Measurements from ENCODE around the gene ZC2HC1B.
"Not testable (repeated sequence)": the region's sequence is repeated elsewhere in the genome, so short reads cannot be mapped to it uniquely, and the experiment has no call there.

The ZC2HC1B gene, protein sequence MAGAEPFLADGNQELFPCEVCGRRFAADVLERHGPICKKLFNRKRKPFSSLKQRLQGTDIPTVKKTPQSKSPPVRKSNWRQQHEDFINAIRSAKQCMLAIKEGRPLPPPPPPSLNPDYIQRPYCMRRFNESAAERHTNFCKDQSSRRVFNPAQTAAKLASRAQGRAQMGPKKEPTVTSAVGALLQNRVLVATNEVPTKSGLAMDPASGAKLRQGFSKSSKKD

DNA sequence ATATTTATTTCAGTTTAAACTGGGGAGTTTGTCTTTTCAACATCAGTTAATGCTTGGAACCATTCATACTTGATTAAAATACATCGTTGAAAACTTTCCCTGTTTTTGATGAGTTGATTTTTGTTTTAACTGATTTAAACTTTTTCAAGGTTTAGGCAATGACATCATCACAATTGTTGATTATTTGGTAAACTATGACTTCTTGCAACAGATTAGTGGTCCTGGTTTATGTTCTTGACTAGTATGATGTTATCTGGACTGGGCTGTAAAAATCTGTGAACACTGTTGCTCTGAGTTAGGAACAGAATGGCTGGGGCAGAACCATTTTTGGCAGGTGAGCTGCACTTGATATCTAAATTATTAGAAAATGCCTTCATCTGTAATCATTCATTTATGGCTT, at the start of gene ZC2HC1B:
Gene ZC2HC1B, plus strand, starts transcription at position 241 of the 400 bp plus-strand sequence. Its CDS starts 66 bp downstream, at position 307.
- no peak for DNase-seq

DNA sequence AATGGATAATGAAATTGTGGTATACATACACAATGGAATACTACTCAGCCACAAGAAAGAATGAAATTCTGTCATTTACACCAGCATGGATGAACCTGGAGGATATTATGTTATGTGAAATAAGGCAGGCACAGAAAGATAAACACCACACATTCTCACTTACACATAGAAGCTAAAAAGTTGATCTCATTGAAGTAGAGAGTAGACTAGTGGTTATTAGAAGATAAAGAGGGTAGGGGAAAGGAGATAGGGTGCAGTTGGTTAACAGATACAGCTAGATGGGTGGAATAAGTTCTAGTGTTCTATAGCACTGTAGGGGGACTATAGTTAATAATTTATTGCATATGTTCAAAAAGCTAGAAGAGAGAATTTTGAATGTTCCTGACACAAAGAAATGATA, 46.7 kb upstream of the ZC2HC1B start:
- DNase-seq = no peak

DNA sequence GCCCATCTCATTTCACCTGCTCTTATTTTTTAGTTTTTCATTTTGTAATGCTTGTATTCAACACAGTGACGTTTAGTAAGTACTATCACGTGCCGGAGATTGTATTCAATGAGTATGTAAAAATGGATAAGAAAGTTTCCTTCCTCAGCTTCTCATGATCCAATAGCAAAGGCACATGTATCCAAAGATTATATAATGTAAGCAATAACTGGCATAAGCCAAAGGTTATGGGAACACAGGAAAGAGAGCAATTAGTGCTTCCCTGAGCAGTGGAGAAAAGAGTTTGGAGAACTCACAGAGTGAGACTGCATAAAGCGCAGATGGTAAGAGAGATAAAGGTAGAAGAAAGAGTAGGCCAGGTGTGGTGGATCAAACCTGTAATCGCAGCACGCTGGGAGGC, 42.9 kb upstream of the ZC2HC1B start:
- DNase-seq = no peak

DNA sequence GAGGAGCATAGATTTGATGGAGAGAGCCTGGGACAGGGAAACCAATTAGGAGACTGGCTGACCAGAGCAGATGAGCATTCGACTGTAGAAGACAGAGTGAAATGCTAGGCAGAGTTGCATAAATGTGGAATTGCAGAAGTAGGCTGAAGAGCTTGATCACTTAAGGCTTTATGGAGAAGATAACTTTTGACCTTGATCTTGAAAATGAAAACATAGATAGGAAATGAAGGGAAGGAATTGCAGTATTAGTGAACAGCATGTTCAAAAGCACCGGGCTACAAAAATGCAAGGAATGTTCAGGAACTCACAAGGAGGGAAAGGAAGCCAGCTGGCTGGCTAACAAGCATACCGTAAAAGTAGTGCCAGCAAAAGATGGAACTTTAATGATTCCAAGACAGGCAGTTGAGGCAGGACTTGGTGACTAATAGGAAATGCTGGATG, 41.7 kb upstream of the ZC2HC1B start:
- DNase-seq = no peak

DNA sequence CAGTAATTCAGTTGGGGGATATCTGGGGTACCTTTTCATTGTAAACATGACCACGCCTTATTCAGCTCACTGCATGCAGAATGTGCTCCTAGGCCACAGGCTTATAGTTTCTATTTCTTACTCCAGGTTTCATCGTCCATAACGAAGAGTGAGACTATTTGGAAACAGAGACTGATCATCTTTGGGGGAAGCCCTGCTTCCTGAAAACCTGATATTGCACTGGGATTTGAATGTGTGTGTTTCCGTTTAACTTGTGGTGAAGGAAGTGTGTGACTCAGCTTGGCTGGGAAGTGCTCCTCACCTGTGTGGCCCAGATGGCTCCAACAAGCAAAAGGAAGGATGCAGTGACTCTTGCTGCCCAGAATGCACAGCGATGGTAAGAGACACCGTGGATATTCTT, 40.7 kb upstream of the ZC2HC1B start:
- DNase-seq = no peak

DNA sequence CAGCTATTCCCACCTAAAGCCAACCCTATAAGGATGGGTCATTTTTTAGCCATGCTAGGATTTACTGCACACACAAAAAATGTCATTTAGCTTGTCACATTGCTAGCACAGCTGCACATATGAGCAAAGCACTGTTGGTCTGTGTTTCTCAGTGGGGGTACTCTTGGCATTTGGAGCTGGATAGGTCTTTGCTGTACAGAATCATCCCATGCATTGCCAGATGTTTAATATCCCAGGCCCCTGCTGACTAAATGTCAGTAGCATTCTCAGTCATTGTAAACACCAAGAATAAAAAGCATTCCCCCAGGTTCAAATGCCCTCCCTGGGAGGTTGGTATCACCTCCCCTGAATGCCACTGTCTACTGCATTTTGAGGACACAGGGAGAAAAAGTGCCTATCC, 35.7 kb upstream of the ZC2HC1B start:
- DNase-seq = no peak

DNA sequence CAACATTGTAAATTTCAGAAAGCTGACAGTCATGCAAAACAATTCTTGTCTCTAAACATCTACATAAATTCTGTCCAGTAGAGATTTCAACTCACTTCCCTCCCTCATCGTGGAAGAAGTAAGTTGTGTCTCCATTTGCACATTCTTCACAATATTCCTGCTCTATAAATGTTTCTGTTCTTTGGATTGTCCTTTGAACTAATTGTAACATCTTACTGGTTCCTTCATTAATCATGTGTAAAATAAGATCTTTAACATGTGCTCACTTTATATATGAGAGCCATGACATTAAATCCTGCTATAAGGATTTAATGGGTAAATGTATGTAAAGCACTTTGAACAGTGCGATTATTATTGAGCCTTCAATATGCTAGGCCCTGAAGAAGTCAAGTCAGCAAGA, 28.1 kb upstream of the ZC2HC1B start:
- DNase-seq = no peak

DNA sequence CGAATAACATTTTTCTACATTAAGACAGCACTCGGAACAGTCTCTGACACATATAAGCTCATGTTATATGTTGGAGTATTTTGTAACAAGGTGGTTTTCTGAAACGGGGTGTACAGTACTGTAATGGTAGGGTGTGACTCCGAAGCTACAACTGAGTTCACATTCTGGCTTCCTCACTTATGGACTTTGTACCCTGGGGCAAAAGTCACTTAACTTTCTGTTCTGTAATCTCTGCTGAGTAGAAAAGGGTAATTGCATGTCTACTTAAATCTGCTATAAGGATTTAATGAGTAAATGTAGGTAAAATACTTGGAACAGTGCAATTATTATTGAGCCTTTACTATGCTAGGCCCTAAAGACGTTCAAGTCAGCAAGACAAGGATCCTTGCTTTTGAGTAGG, 25.9 kb upstream of the ZC2HC1B start:
- no peak for DNase-seq

DNA sequence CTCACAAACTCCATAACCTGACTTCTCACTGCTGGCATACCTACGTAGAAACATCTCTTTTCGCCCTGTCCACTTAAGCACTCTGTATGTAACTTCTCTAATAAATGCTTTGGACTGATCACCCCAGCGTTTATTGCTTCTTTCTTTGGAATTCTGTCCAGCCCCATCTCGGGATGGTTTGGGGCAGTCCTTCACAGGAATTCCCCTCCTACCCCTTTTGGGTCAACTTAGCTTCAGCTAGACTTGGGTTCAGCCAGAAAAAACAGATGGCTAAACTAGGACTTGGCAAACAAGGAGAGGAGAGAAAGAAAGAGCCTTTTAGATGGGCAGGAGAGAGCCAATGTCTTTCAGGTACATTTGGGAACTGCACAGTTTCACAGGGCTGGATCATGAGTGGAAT, 25.1 kb upstream of the ZC2HC1B start:
- DNase-seq = no peak

DNA sequence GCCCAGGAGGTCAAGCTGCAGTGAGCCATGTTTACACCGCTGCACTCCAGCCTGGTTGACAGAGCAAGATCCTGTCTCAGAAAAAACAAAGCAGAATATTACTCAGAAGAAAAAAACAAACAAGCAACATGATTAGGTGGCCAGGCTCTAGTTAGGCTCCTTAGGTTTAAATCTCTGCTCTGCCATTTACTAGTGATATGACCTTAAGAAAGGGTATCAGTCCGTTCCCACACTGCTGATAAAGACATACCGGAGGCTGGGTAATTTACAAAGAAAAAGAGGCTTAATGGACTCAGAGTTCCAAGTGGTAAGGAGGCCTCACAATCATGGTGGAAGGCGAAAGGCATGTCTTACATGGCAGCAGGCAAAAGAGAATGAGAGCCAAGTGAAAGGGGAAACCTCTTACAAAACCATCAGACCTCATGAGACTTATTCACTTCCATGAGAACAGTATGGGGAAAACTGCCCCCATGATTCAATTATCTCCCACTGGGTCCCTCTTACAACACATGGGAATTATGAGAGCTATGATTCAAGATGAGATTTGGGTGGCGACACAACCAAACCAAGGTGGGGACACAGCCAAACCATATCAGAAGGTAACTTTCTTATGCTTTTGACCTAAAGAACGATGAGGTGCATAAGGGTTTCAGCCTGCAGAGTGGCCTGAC, 23.5 kb upstream of the ZC2HC1B start:
- peak; percentile 41 for DNase-seq

DNA sequence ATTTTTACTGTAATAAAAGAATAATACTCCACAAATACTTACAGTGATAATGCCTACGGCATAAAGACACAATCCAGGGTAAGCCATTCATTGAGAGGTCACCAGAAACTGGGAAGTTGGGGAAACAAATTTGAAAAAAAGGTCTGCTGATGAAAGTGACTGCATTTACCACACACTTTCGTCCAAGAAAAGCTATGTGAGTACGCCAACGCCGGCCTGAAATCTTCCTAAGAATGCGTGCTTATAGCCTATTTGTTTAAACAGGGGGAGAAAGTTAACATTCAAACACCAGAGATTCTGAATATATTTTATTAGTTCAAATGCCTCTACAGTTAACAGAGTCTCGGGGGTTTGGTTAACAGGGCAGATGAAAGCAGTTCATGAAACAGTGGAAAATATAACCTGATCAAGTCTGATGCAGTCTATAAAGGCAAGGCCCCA, 21.8 kb upstream of the ZC2HC1B start:
- peak; percentile 45 for DNase-seq

DNA sequence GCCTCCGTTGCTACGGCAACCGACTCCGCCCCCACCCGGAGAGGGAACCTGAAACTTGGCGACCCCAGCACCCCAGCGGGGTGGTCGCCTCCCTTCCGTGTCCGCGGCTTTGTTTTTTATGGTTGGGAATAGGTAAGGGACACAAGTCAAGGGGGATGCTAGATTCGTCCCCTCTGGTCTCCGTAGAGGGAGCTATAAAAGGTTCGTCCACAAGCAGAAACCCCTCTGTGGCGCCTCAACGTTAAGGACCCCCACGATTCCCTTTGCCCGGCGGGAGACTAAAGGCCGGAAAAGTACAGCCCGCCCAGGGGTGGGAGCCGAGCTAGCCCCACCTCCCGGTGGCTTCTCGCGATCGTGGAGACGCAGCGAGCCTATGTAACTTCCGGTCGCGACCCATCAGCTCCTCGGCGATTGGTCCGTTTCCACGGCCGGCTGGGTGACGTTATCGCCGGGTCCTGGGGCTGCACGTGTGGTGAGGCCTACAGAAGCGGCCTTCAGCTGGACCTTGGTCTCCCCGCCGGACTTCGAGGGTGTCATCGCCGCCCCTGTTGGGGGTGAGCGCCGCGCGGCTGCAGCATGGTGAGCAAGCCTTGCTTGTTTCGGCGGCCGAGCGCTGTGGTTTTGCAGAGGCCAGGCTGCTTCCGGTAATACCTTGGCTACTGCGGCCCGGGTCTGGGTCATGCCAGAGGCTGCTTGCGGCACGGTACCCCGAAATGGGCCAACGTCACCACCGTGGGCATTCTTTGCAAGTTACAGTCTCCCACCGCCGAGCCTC, 21.2 kb upstream of the ZC2HC1B start, which contains the start of gene LTV1:
Gene LTV1, plus strand, starts transcription at position 437 of the 775 bp plus-strand sequence. Its CDS starts 140 bp downstream, at position 577.
- DNase-seq = peak; percentile 97

DNA sequence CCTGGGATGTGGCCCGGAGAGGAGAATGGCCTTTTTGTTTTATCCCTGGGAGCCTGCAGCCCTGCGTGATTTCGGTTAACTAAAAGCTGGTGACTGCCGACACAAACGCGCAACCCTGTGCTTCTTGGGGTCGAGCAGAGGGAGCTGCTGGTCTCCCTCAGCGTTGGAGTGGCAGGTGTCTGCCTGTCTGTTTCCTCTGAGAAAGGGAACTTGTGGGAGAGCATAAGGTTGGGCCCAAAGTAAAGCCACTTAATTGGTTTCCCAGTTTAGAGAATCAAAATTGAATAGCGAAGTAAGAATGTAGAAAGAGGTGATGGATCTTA, 20.6 kb upstream of the ZC2HC1B start:
- DNase-seq = peak; percentile 15

DNA sequence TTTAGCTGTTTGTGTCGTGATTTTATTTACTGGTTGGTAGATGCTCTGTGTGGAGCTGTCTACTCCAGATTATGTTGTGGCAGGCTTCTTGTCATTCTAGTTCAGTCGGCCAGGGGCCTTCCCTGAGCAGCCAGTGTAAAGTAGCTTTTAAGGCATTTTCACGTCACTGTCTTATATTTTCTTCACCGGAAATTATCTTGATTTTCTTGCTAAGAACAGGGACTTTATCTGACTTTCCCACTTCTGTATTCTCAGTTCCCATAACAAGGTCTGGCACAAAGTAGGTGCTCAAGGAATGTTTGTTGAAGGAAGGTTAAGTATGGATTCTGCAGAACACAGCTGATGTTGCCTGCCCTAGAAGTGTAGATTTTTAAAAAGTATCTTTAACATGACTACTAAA, 20.3 kb upstream of the ZC2HC1B start:
- peak; percentile 24 for DNase-seq

DNA sequence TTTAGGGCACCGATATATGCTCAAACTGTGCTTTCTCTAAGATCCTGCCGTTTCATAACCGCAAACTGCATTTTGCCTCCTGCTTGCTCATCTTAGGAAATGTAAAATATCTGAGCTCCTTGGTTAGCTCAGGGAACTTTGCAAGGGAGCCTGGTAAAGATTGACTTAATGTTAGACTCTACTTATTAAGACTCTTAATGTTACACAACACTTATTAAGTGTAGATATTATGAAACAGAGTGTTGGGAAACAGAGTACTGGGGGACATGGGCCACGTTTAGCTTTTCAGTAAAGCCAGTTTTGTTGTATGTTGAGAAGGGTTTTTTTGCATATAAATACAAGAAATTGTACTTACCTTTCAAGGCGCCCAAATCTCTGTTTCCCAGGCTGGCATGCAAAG, 19.2 kb upstream of the ZC2HC1B start:
- peak; percentile 4 for DNase-seq

DNA sequence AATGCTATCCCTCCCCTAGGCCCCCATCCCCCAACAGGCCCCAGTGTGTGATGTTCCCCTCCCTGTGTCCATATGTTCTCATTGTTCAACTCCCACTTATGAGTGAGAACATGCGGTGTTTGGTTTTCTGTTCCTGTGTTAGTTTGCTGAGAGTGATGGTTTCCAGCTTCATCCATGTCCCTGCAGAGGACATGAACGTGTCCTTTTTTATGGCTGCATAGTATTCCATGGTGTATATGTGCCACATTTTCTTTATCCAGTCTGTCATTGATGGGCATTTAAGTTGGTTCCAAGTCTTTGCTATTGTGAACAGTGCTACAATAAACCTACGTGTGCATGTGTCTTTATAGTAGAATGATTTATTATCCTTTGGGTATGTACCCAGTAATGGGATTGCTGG, 12.6 kb upstream of the ZC2HC1B start:
- DNase-seq = not testable (repeated sequence)

DNA sequence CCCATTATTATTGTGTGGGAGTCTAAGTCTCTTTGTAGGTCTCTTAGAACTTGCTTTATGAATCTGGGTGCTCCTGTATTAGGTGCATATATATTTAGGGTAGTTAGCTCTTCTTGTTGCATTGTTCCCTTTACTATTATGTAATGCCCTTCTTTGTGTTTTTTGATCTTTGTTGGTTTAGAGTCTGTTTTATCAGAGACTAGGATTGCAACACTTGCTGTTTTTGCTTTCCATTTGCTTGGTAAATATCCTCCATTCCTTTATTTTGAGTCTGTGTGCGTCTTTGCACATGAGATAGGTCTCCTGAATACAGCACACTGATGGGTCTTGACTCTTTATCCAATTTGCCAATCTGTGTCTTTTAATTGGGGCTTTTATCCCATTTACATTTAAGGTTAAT, 9.2 kb upstream of the ZC2HC1B start:
- DNase-seq = not testable (repeated sequence)

DNA sequence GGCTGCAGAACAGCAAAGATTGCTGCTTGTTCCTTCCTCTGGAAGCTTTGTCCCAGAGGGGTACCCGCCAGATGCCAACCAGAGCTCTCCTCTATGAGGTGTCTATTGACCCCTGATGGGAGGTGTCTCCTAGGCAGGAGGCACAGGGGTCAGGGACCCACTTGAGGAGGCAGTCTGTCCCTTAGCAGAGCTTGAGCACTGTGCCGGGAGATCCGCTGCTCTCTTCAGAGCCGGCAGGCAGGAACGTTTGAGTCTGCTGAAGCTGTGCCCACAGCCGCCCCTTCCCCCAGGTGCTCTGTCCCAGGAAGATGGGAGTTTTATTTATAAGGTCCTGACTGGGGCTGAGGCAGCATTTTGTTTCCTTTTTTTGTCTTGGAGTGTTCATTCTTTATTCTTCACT, 7.5 kb upstream of the ZC2HC1B start:
- DNase-seq = not testable (repeated sequence)

DNA sequence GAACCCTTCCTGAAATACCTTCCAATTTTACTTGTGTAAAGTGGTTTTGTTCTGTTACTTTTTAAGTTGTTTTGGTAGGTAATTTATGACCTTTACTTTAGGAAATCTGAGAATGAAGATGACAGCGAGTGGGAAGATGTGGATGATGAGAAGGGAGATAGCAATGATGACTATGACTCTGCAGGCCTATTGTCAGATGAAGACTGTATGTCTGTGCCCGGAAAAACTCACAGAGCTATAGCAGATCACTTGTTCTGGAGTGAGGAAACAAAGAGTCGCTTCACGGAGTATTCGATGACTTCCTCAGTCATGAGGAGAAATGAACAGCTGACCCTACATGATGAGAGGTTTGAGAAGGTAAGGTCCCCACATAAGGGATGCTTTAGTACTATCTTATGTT, 6.6 kb upstream of the ZC2HC1B start:
- no peak for DNase-seq

DNA sequence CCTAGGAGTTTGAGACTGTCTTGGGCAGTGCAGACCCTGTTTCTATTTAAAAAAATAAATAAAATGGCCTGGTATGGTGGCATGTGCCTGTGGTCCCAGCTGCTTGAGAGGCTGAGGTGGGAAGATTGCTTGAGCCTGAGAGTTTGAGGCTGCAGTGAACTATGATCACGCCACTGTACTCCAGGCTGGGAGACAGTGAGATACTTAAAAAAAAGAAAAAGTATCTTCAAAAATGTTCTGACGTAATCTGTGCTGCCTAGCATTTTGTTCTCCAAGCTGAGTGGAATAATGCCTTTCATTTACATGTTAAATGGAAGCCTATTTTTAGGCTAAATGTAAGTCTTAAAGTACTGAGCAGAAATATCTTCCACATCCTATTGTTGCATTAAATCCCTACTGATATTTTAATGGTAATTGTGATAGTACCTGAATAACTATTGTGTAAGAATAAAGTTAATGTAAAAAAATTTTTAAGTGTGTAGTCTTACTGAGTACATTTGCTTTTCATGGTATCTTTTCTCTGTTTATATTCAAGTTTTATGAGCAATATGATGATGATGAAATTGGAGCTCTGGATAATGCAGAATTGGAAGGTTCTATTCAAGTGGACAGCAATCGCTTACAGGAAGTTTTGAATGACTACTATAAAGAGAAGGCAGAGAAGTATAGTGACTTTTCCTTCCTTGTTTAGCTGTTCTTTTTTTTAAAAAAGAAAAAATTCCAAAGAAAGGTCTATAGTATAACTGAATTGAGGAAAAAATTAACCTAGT, 4.2 kb upstream of the ZC2HC1B start:
- no peak for DNase-seq

DNA sequence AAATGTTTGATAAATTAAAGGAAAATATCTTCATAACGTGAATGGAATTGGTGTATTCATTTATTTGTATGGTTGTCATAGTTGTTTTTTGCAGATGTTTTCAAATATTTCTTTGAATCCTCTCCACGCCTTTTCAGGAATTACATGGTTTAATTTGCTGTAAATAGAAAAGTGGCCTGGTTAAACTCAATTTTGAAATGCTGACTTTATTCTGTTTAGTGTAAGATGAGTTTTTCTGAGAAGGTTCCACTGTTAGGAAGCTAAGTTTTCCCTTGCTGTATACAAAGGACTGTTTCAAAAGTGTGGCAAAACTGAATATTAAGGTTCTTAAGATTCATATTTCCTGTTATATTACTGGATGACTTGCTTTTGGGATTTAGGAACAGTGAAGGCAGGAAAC, 503 bp upstream of the ZC2HC1B start:
- no peak for DNase-seq

DNA sequence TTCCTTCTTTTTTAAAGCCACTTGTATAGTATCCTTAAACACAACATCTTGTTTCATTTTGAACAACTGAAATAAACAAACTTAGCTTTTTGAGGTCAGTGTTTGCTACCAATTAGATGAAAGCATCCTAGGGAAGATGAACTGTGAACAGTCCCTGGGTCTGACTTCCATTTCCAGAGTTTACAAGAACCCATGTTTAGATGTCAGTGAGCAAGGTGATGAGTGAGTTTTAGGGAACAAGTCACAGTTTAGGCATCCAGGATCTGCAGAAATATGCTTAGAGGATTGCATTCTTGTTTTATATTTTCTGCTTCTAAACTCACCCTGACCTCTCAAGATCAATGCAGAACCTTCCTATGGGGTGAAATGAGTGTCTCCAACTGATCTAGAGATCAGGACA, 3.0 kb downstream of the ZC2HC1B start:
- DNase-seq = no peak

DNA sequence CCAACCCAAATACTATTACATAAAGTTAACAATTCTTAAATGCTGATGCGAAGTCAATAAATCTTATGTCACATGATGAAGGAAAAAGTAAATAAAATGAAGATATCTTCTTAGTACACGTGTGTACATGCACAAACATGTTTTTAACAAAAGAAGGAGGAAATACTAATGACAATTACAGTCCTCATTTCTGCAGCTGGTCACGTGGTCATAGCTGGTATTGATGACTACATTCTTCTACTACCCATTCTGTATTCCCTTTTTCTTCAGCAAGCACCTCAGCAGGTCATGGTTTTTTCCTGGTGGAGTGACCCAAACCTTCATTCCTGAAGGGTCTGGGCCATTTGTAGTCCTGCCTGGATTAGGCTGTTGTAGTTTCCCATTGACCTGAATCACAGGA, 4.5 kb downstream of the ZC2HC1B start:
- DNase-seq = not testable (repeated sequence)
